NCI-H2029 treated with DMSO at 0.1 percent for 48 hours (cell line): ENCODE measurements around the gene IMPACT.

Experiments used
- DNase-seq: peaks from one replicate; lab custom pipeline; 2025; lab: John Stamatoyannopoulos, UW

IMPACT gene

GRCh38 chr18:24426398-24427294 is at the start of gene IMPACT:
Gene IMPACT (plus strand): TSS chr18:24426670. CDS start chr18:24426757, 87 bp downstream.
- DNase-seq: peak; percentile 42

- no peak for DNase-seq
Observed at GRCh38 chr18:24378598-24378997, 47.9 kb upstream of the IMPACT start.

- DNase-seq: no peak
Observed at GRCh38 chr18:24380163-24380747, 46.2 kb upstream of the IMPACT start.

GRCh38 chr18:24381126-24381525 is 45.3 kb upstream of the IMPACT start:
- no peak for DNase-seq

GRCh38 chr18:24386681-24387080 is 39.8 kb upstream of the IMPACT start:
- DNase-seq: no peak

- no peak for DNase-seq
Observed at GRCh38 chr18:24388957-24389356, 37.5 kb upstream of the IMPACT start.

GRCh38 chr18:24395049-24395795 is 31.2 kb upstream of the IMPACT start:
- no peak for DNase-seq

GRCh38 chr18:24396082-24396633 is 30.3 kb upstream of the IMPACT start:
- DNase-seq: no peak

- peak; percentile 1 for DNase-seq
Observed at GRCh38 chr18:24397131-24397693, 29.3 kb upstream of the IMPACT start.

GRCh38 chr18:24397694-24398368 is 28.6 kb upstream of the IMPACT start, which contains the start of gene OSBPL1A:
Gene OSBPL1A (minus strand): TSS chr18:24397824. CDS start chr18:24377533, 20,291 bp downstream.
- DNase-seq: peak; percentile 46

GRCh38 chr18:24398540-24398939 is 27.9 kb upstream of the IMPACT start:
- no peak for DNase-seq

GRCh38 chr18:24400587-24400986 is 25.9 kb upstream of the IMPACT start:
- no peak for DNase-seq

GRCh38 chr18:24402209-24402785 is 24.2 kb upstream of the IMPACT start:
- DNase-seq: no peak

GRCh38 chr18:24403076-24403475 is 23.4 kb upstream of the IMPACT start:
- no peak for DNase-seq

- DNase-seq: no peak
Observed at GRCh38 chr18:24404591-24404990, 21.9 kb upstream of the IMPACT start.

GRCh38 chr18:24408496-24408895 is 18.0 kb upstream of the IMPACT start:
- no peak for DNase-seq

- no peak for DNase-seq
Observed at GRCh38 chr18:24413148-24413547, 13.3 kb upstream of the IMPACT start.

- no peak for DNase-seq
Observed at GRCh38 chr18:24414349-24415003, 12.0 kb upstream of the IMPACT start.

- DNase-seq: no peak
Observed at GRCh38 chr18:24417480-24417879, 9.0 kb upstream of the IMPACT start.

- no peak for DNase-seq
Observed at GRCh38 chr18:24420551-24420950, 5.9 kb upstream of the IMPACT start.
